Astrocyte of the cerebellum (primary cell): ENCODE data around the gene S100PBP.
A peak's percentile ranks its signal among the peaks of the same experiment; 100 is the strongest.

ENCODE experiments used
- DNase-seq: peaks from one replicate; pipeline ENCODE4 v3.0.0-alpha.2; 2011; ENCODE audit warnings: low read depth
- H3K4me3 ChIP-seq: 2 replicates; pipeline ENCODE4 v1.5.1; 2011; ENCODE audit warnings: mild to moderate bottlenecking, low read depth, low read length, moderate library complexity
- CTCF ChIP-seq: IDR thresholded peaks from 2 replicates; pipeline ENCODE4 v1.5.1; 2012; ENCODE audit warnings: low read length, low read depth, moderate library complexity, mild to moderate bottlenecking; ENCODE audit errors: missing control alignments
- in situ Hi-C: cut with HindIII; loops from 2 replicates; pipeline ENCODE4 v1.10.0; 2017; ENCODE audit warnings: low sequenced_read_pairs

S100PBP gene

GRCh38 chr1:32891241-32891570 is 73.8 kb downstream of the S100PBP start:
- in situ Hi-C loops, result no loop called here
- no peak for DNase-seq
- H3K4me3 ChIP-seq, result no peak overlapping the region
- no peak for TF ChIP-seq CTCF

- no peak for TF ChIP-seq CTCF
- no peak overlapping the region for H3K4me3 ChIP-seq
- DNase-seq, result no peak
- in situ Hi-C loops, result no loop called here
Observed at GRCh38 chr1:32891630-32892029, 74.2 kb downstream of the S100PBP start.

- H3K4me3 ChIP-seq, result peak overlapping the region; percentile 44
- in situ Hi-C loops, result no loop called here
- TF ChIP-seq CTCF, result peak; percentile 21
- DNase-seq, result no peak
Observed at GRCh38 chr1:32892368-32893197, 75.1 kb downstream of the S100PBP start.

GRCh38 chr1:32893198-32894018 is 76.0 kb downstream of the S100PBP start:
- peak; percentile 3 for TF ChIP-seq CTCF
- H3K4me3 ChIP-seq, result peak overlapping the region; percentile 44
- no peak for DNase-seq
- in situ Hi-C loops, result no loop called here

GRCh38 chr1:32894019-32894600 is 76.7 kb downstream of the S100PBP start:
- H3K4me3 ChIP-seq, result peak overlapping the region; percentile 44
- no peak for DNase-seq
- in situ Hi-C loops, result no loop called here
- TF ChIP-seq CTCF, result no peak

- in situ Hi-C loops, result no loop called here
- no peak overlapping the region for H3K4me3 ChIP-seq
- TF ChIP-seq CTCF, result no peak
- DNase-seq, result no peak
Observed at GRCh38 chr1:32894681-32895080, 77.2 kb downstream of the S100PBP start.
